Keratinocyte (primary cell): Measurements from ENCODE around the gene ADAMTSL1. TPM values are rescaled to one million over a fixed set of nuclear protein-coding genes. Genes with fewer than 3 reads are reported as not detected.

Experiments
- DNase-seq: peaks from one replicate; pipeline ENCODE4 v3.0.0-alpha.2; 2011; ENCODE audit warnings: low read depth, missing footprints, low spot score
- FAIRE-seq: peaks from 2 replicates; lab custom pipeline; 2011; peaks lifted over from hg19 to GRCh38; lab: Jason Lieb, UNC
- H2AFZ ChIP-seq: 2 replicates; pipeline ENCODE4 v1.6.0; 2012; ENCODE audit warnings: low read length, control low read depth, inconsistent platforms; ENCODE audit not compliant: control insufficient read depth
- H3K27ac ChIP-seq: 2 replicates; pipeline ENCODE4 v1.5.1; 2011; ENCODE audit warnings: low read length; ENCODE audit not compliant: control insufficient read depth, insufficient read depth
- H3K27me3 ChIP-seq: 3 replicates; pipeline ENCODE4 v1.6.0; 2011; ENCODE audit warnings: low read length; ENCODE audit not compliant: control insufficient read depth, insufficient read depth; ENCODE audit errors: extremely low read depth
- H3K36me3 ChIP-seq, 2 experiments: 2 replicates in 1 of 2; 3 replicates in 1 of 2; pipeline ENCODE4 v1.5.1; 2011; ENCODE audit warnings: low read length in 2 of 2, mild to moderate bottlenecking in 1 of 2; ENCODE audit not compliant: control insufficient read depth in 2 of 2, insufficient read depth in 2 of 2; ENCODE audit errors: extremely low read depth in 1 of 2
- H3K4me1 ChIP-seq: 3 replicates; pipeline ENCODE4 v1.5.1; 2011; ENCODE audit warnings: low read length; ENCODE audit not compliant: control insufficient read depth, insufficient read depth; ENCODE audit errors: extremely low read depth
- H3K4me2 ChIP-seq: 3 replicates; pipeline ENCODE4 v1.6.0; 2011; ENCODE audit warnings: low read depth, low read length; ENCODE audit not compliant: control insufficient read depth, insufficient read depth; ENCODE audit errors: extremely low read depth
- H3K4me3 ChIP-seq, 3 experiments: fragments of 200-600 bp in 1 of 3; sonication (generic) in 1 of 3; 2 replicates in 2 of 3; 3 replicates in 1 of 3; pipeline ENCODE4 v1.5.1; 2011 to 2016; ENCODE audit warnings: low read length in 3 of 3, mild to moderate bottlenecking in 3 of 3, control low read depth in 2 of 3, inconsistent platforms in 1 of 3, low read depth in 1 of 3, mixed read lengths in 1 of 3, mixed run types in 1 of 3, moderate library complexity in 1 of 3; ENCODE audit not compliant: control insufficient read depth in 2 of 3, insufficient read depth in 2 of 3; ENCODE audit errors: extremely low read depth in 1 of 3
- H3K79me2 ChIP-seq: 2 replicates; pipeline ENCODE4 v1.6.0; 2012; ENCODE audit warnings: low read length; ENCODE audit not compliant: control insufficient read depth, insufficient read depth
- H3K9ac ChIP-seq: 3 replicates; pipeline ENCODE4 v1.6.0; 2011; ENCODE audit warnings: low read length; ENCODE audit not compliant: control insufficient read depth, insufficient read depth; ENCODE audit errors: extremely low read depth
- H3K9me1 ChIP-seq: 3 replicates; pipeline ENCODE4 v1.6.0; 2011; ENCODE audit warnings: low read length; ENCODE audit not compliant: control insufficient read depth, insufficient read depth; ENCODE audit errors: extremely low read depth
- H3K9me3 ChIP-seq: 2 replicates; pipeline ENCODE4 v1.5.1; 2012; ENCODE audit warnings: low read depth, low read length; ENCODE audit not compliant: control insufficient read depth
- H4K20me1 ChIP-seq: 3 replicates; pipeline ENCODE4 v1.6.0; 2011; ENCODE audit warnings: low read length; ENCODE audit not compliant: control insufficient read depth, insufficient read depth; ENCODE audit errors: extremely low read depth
- EZH2 ChIP-seq: IDR thresholded peaks from one replicate; pipeline ENCODE4 v1.6.1; 2012; ENCODE audit warnings: inconsistent platforms, mild to moderate bottlenecking, low read length, moderate library complexity
- dilution Hi-C: fragments of 300-500 bp; cut with MboI; formaldehyde crosslinking; loops from one replicate; pipeline ENCODE4 v1.7.0; 2020; ENCODE audit warnings: low sequenced_read_pairs; ENCODE audit not compliant: extremely low pct_ligation_motif_present
- polyA plus RNA-seq, 5 experiments: library from polyadenylated mRNA; depleted of rRNA in 3 of 5; stranded (reverse) in 3 of 5; stranded (forward) in 1 of 5; unstranded in 1 of 5; fragments of >200 nt; gene quantifications; 1 replicate in 1 of 5; 2 replicates in 3 of 5; 3 replicates in 1 of 5; pipeline versions ENCODE4 v1.2.1 to v1.2.3, GENCODE V29; 2011 to 2012; ENCODE audit warnings: missing spikeins in 2 of 5, low read depth in 1 of 5, low replicate concordance in 1 of 5
- TF ChIP-seq, protein P1 (sequence below), 3 experiments: IDR thresholded peaks in 1 of 3; conservative IDR thresholded peaks in 1 of 3; optimal IDR thresholded peaks in 1 of 3; 2 replicates in 2 of 3; 3 replicates in 1 of 3; pipeline versions ENCODE3 to v1.5.1; 2011; ENCODE audit warnings: low read length in 3 of 3, mild to moderate bottlenecking in 3 of 3, moderate library complexity in 2 of 3, control low read depth in 1 of 3, inconsistent platforms in 1 of 3; ENCODE audit not compliant: insufficient read depth in 2 of 3; ENCODE audit errors: extremely low read depth in 1 of 3

ADAMTSL1 gene
- polyA plus RNA-seq, 1 donor (not counting 4 experiments of a cell fraction or from before 2014, with no cell fraction given) = 1.1 TPM

DNA sequence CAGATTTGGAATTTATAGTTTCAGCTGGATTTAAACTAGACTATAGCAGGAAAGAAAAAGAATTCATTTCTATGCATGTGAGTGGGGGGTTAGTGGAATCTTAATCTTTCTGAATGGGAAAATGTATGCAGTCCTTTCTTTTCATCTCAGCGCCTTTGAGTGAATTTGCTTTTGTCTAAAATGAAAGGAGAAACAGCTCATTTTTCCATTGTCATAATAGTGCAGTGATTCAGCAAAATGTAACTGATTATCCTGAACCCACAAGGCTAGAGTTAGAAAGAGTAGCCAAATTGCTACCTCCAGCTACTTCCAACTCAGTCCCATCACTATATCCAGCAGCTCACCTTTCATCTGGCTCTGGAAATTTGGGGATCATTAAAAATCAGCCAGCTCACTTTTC, 134.4 kb downstream of the ADAMTSL1 start:
- no peaks in the 10 kb centered on the region for H3K27me3 ChIP-seq
- peaks cover under 1% of the 10 kb centered on the region for H3K9me3 ChIP-seq
- FAIRE-seq (peak; percentile 9), DNase-seq (no peak)
- no peak overlapping the region for H2AFZ ChIP-seq
- H3K4me3 ChIP-seq = no peak overlapping the region
- no peaks in the 10 kb centered on the region for H3K36me3 ChIP-seq
- H3K9me1 ChIP-seq = no peaks in the 10 kb centered on the region
- H3K27ac ChIP-seq = no peak overlapping the region
- TF ChIP-seq EZH2 = no peak
- TF ChIP-seq, protein P1, sequence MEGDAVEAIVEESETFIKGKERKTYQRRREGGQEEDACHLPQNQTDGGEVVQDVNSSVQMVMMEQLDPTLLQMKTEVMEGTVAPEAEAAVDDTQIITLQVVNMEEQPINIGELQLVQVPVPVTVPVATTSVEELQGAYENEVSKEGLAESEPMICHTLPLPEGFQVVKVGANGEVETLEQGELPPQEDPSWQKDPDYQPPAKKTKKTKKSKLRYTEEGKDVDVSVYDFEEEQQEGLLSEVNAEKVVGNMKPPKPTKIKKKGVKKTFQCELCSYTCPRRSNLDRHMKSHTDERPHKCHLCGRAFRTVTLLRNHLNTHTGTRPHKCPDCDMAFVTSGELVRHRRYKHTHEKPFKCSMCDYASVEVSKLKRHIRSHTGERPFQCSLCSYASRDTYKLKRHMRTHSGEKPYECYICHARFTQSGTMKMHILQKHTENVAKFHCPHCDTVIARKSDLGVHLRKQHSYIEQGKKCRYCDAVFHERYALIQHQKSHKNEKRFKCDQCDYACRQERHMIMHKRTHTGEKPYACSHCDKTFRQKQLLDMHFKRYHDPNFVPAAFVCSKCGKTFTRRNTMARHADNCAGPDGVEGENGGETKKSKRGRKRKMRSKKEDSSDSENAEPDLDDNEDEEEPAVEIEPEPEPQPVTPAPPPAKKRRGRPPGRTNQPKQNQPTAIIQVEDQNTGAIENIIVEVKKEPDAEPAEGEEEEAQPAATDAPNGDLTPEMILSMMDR (optimal IDR thresholded peaks at IDR 0.05 in 1 of 3, IDR thresholded peaks at IDR 0.05 in 1 of 3, conservative IDR thresholded peaks at IDR 0.05 in 1 of 3; ENCODE audit: extremely low read depth in 1 of 3, insufficient read depth in 2 of 3, low read length in 3 of 3) = no peak
- no peak overlapping the region for H3K4me2 ChIP-seq
- dilution Hi-C loops = no loop called here
- H3K4me1 ChIP-seq = no peaks in the 10 kb centered on the region
- H3K79me2 ChIP-seq = no peaks in the 10 kb centered on the region
- no peaks in the 10 kb centered on the region for H4K20me1 ChIP-seq
- H3K9ac ChIP-seq = no peak overlapping the region

DNA sequence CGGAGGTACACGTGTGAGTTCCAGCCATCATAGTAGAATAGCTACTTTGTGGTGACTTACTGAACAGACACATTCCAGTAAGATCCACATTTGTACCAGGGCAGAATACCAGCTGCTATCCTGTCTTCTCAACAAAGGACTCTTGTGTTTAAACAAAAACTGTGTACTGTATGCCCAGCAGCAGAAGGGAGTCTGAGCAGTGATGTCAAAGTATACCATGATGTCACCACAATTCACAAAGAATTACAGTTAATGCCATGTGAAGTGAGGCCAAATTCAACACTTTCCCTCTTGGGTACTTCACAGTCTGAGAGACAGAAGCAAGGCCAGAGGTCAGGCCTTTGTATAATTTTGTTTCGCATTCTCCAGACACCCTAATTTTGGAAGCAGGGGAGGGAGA, 137.0 kb downstream of the ADAMTSL1 start:
- Histone ChIP-seq H3K4me3 (no peak overlapping the region), H3K9ac (no peak overlapping the region), H4K20me1 (no peaks in the 10 kb centered on the region), H3K9me1 (no peaks in the 10 kb centered on the region), H2AFZ (no peak overlapping the region), H3K79me2 (no peaks in the 10 kb centered on the region), H3K4me1 (no peaks in the 10 kb centered on the region), H3K4me2 (no peak overlapping the region), H3K27me3 (no peaks in the 10 kb centered on the region), H3K9me3 (no peaks in the 10 kb centered on the region), H3K27ac (no peak overlapping the region), H3K36me3 (no peaks in the 10 kb centered on the region)
- dilution Hi-C loops = no loop called here
- FAIRE-seq = no peak
- DNase-seq = no peak
- TF ChIP-seq, protein P1 (optimal IDR thresholded peaks at IDR 0.05 in 1 of 3, IDR thresholded peaks at IDR 0.05 in 1 of 3, conservative IDR thresholded peaks at IDR 0.05 in 1 of 3; ENCODE audit: extremely low read depth in 1 of 3, insufficient read depth in 2 of 3, low read length in 3 of 3) = no peak
- no peak for TF ChIP-seq EZH2
